H1 (cell line): ENCODE results near the gene P2RY8. TPM values are rescaled to one million over a fixed set of nuclear protein-coding genes. Genes with fewer than 3 reads are reported as not detected.
"Not testable (repeated sequence)": the region's sequence is repeated elsewhere in the genome, so short reads cannot be mapped to it uniquely, and the experiment has no call there.

Experiments
- CTCF ChIA-PET: fragments of 300-600 bp; sonication (Branson Sonifier 250); formaldehyde crosslinking; loops from one replicate; lab custom pipeline; 2021; ENCODE audit not compliant: partially characterized antibody; lab: Charles Lee
- POLR2A ChIA-PET: fragments of 300-600 bp; sonication (Branson Sonifier 250); formaldehyde crosslinking; loops from one replicate; lab custom pipeline; 2021; ENCODE audit warnings: inconsistent platforms; ENCODE audit not compliant: partially characterized antibody; lab: Charles Lee
- DNase-seq, 2 experiments: peaks; one replicate each; pipeline versions ENCODE4 v3.0.0 to v3.0.0-alpha.2; 2010 to 2022; ENCODE audit warnings: low spot score in 2 of 2, low read depth in 1 of 2, mixed read lengths in 1 of 2
- FAIRE-seq: peaks from 2 replicates; lab custom pipeline; 2011; peaks lifted over from hg19 to GRCh38; lab: Jason Lieb, UNC
- H2AFZ ChIP-seq: 2 replicates; pipeline ENCODE4 v1.8.1; 2012; ENCODE audit warnings: low read length, inconsistent platforms
- H2AK5ac ChIP-seq: 2 replicates; pipeline ENCODE4 v1.6.1; 2013; ENCODE audit warnings: low read depth, low read length
- H2BK120ac ChIP-seq: replicated peaks from 2 replicates; pipeline ENCODE3; 2013; ENCODE audit warnings: low read depth, low read length, inconsistent platforms
- H2BK12ac ChIP-seq: 2 replicates; pipeline ENCODE4 v1.6.1; 2013; ENCODE audit warnings: low read depth, low read length
- H2BK15ac ChIP-seq: 2 replicates; pipeline ENCODE4 v1.6.1; 2013; ENCODE audit warnings: low read length
- H2BK20ac ChIP-seq: 2 replicates; pipeline ENCODE4 v1.6.1; 2013; ENCODE audit warnings: low read length
- H2BK5ac ChIP-seq: 2 replicates; pipeline ENCODE4 v1.6.1; 2013; ENCODE audit warnings: low read depth, low read length
- H3K14ac ChIP-seq: 2 replicates; pipeline ENCODE4 v1.6.1; 2013; ENCODE audit warnings: inconsistent platforms; ENCODE audit not compliant: insufficient read length
- H3K18ac ChIP-seq: 2 replicates; pipeline ENCODE4 v1.6.1; 2013; ENCODE audit warnings: low read length; ENCODE audit errors: extremely low read depth
- H3K23ac ChIP-seq: 2 replicates; pipeline ENCODE4 v1.6.1; 2013; ENCODE audit warnings: inconsistent platforms; ENCODE audit not compliant: insufficient read length
- H3K23me2 ChIP-seq: 2 replicates; pipeline ENCODE4 v1.6.1; 2013; ENCODE audit warnings: low read depth, low read length
- H3K27ac ChIP-seq: 2 replicates; pipeline ENCODE4 v1.6.1; 2011; ENCODE audit warnings: low read depth, low read length, inconsistent platforms
- H3K27me3 ChIP-seq, 4 experiments: replicated peaks in 1 of 4; 1 replicate in 1 of 4; 2 replicates in 3 of 4; pipeline versions ENCODE4 v1.6.1 to v1.8.1; 2011 to 2013; ENCODE audit warnings: low read length in 3 of 4, mild to moderate bottlenecking in 3 of 4, inconsistent platforms in 2 of 4, mixed read lengths in 2 of 4, moderate library complexity in 1 of 4; ENCODE audit not compliant: control insufficient read depth in 3 of 4, insufficient read depth in 3 of 4; ENCODE audit errors: extremely low read depth in 1 of 4
- H3K36me3 ChIP-seq, 4 experiments: 2 replicates each; pipeline versions ENCODE4 v1.6.1 to v1.8.1; 2011 to 2013; ENCODE audit warnings: mild to moderate bottlenecking in 4 of 4, low read length in 3 of 4, moderate library complexity in 2 of 4, control low read depth in 1 of 4, inconsistent platforms in 1 of 4; ENCODE audit not compliant: insufficient read depth in 4 of 4, control insufficient read depth in 2 of 4
- H3K4ac ChIP-seq: replicated peaks from 2 replicates; pipeline ENCODE3; 2013; ENCODE audit warnings: low read length, low read depth, mixed read lengths, inconsistent platforms; ENCODE audit not compliant: insufficient read length
- H3K4me1 ChIP-seq, 4 experiments: replicated peaks in 1 of 4; 1 replicate in 1 of 4; 2 replicates in 3 of 4; pipeline versions ENCODE4 v1.6.1 to v1.8.1; 2011 to 2013; ENCODE audit warnings: low read length in 3 of 4, inconsistent platforms in 2 of 4, mixed read lengths in 1 of 4; ENCODE audit not compliant: insufficient read depth in 4 of 4, control insufficient read depth in 3 of 4
- H3K4me2 ChIP-seq, 2 experiments: 2 replicates each; pipeline versions ENCODE4 v1.6.1 to v1.8.1; 2011 to 2013; ENCODE audit warnings: low read depth in 2 of 2, low read length in 2 of 2, control low read depth in 1 of 2, inconsistent platforms in 1 of 2, mild to moderate bottlenecking in 1 of 2; ENCODE audit not compliant: insufficient read depth in 1 of 2
- H3K4me3 ChIP-seq, 4 experiments: fragments of 200-600, 300-600 bp in 1 of 4; sonication (generic), shearing (Covaris generic), sonication (Bioruptor Twin) in 1 of 4; 2 replicates each; pipeline versions ENCODE4 v1.5.1 to v1.8.1; 2011 to 2016; ENCODE audit warnings: low read length in 4 of 4, low read depth in 3 of 4, control low read depth in 2 of 4, inconsistent platforms in 2 of 4, mild to moderate bottlenecking in 2 of 4, mixed read lengths in 1 of 4, moderate library complexity in 1 of 4; ENCODE audit not compliant: insufficient read depth in 2 of 4; ENCODE audit errors: extremely low read depth in 1 of 4
- H3K56ac ChIP-seq: replicated peaks from 2 replicates; pipeline ENCODE3; 2013; ENCODE audit warnings: low read depth, mild to moderate bottlenecking, mixed read lengths, low read length, inconsistent platforms; ENCODE audit not compliant: insufficient read length
- H3K79me1 ChIP-seq: 2 replicates; pipeline ENCODE4 v1.6.1; 2013; ENCODE audit warnings: low read depth, low read length, control low read depth
- H3K79me2 ChIP-seq, 2 experiments: 2 replicates each; pipeline versions ENCODE4 v1.6.1 to v1.8.1; 2012 to 2013; ENCODE audit warnings: low read length in 2 of 2, mild to moderate bottlenecking in 2 of 2, inconsistent platforms in 1 of 2; ENCODE audit not compliant: insufficient read depth in 2 of 2, control insufficient read depth in 1 of 2
- H3K9ac ChIP-seq, 4 experiments: replicated peaks in 1 of 4; 1 replicate in 1 of 4; 2 replicates in 3 of 4; pipeline versions ENCODE4 v1.6.1 to v1.8.1; 2011 to 2013; ENCODE audit warnings: low read depth in 3 of 4, low read length in 3 of 4, control low read depth in 2 of 4, mild to moderate bottlenecking in 2 of 4, moderate library complexity in 2 of 4, inconsistent platforms in 1 of 4; ENCODE audit errors: extremely low read depth in 1 of 4
- H3K9me3 ChIP-seq, 2 experiments: 2 replicates each; pipeline versions ENCODE4 v1.6.1 to v1.8.1; 2012 to 2013; ENCODE audit warnings: mild to moderate bottlenecking in 2 of 2, moderate library complexity in 2 of 2, control low read depth in 1 of 2, inconsistent platforms in 1 of 2, low read depth in 1 of 2, low read length in 1 of 2, mixed read lengths in 1 of 2; ENCODE audit not compliant: insufficient read depth in 2 of 2
- H4K20me1 ChIP-seq, 2 experiments: replicated peaks in 1 of 2; 2 replicates each; pipeline versions ENCODE3 to v1.8.1; 2011 to 2013; ENCODE audit warnings: inconsistent platforms in 2 of 2, low read length in 2 of 2, mild to moderate bottlenecking in 1 of 2; ENCODE audit not compliant: insufficient read depth in 2 of 2, control insufficient read depth in 1 of 2
- H4K5ac ChIP-seq: 2 replicates; pipeline ENCODE4 v1.6.1; 2013; ENCODE audit warnings: low read length, low read depth, mixed read lengths, inconsistent platforms; ENCODE audit not compliant: insufficient read length
- H4K8ac ChIP-seq: 2 replicates; pipeline ENCODE4 v1.8.0; 2013; ENCODE audit warnings: mild to moderate bottlenecking, moderate library complexity, low read length, inconsistent platforms; ENCODE audit not compliant: insufficient read depth; ENCODE audit errors: extremely low read depth
- H4K91ac ChIP-seq: replicated peaks from 2 replicates; pipeline ENCODE3; 2013; ENCODE audit warnings: low read length, mixed read lengths, inconsistent platforms; ENCODE audit not compliant: insufficient read length
- BRCA1 ChIP-seq: IDR thresholded peaks from 2 replicates; pipeline ENCODE4 v1.6.1; 2012; ENCODE audit warnings: low read depth, low read length, improper control_type of control experiment
- CTBP2 ChIP-seq: IDR thresholded peaks from 2 replicates; pipeline ENCODE4 v1.7.0; 2011; ENCODE audit warnings: borderline replicate concordance, mild to moderate bottlenecking, moderate library complexity, mixed read lengths, low read length; ENCODE audit not compliant: insufficient read depth, insufficient read length
- HDAC6 ChIP-seq: IDR thresholded peaks from one replicate; pipeline ENCODE4 v1.7.1; 2012; ENCODE audit warnings: low read depth, mild to moderate bottlenecking, inconsistent platforms, low read length, moderate library complexity
- KDM4A ChIP-seq: IDR thresholded peaks from one replicate; pipeline ENCODE4 v1.7.1; 2012; ENCODE audit warnings: low read depth, mild to moderate bottlenecking, moderate library complexity, low read length, inconsistent platforms; ENCODE audit not compliant: severe bottlenecking
- KDM5A ChIP-seq: fragments of 200-600 bp; IDR thresholded peaks from 2 replicates; pipeline ENCODE4 v1.7.1; 2012; ENCODE audit warnings: mild to moderate bottlenecking, low read length, inconsistent platforms, mixed read lengths
- POLR2A ChIP-seq, 2 experiments: IDR thresholded peaks; 1 replicate in 1 of 2; 2 replicates in 1 of 2; pipeline ENCODE4 v1.6.1; 2011; ENCODE audit warnings: low read depth in 2 of 2, low read length in 2 of 2, mild to moderate bottlenecking in 2 of 2; ENCODE audit errors: control extremely low read depth in 1 of 2
- RAD21 ChIP-seq, 2 experiments: IDR thresholded peaks in 1 of 2; conservative IDR thresholded peaks in 1 of 2; 2 replicates each; pipeline ENCODE4 v1.6.1; 2011; ENCODE audit warnings: low read depth in 2 of 2, low read length in 2 of 2, improper control_type of control experiment in 1 of 2, inconsistent platforms in 1 of 2, mild to moderate bottlenecking in 1 of 2, moderate library complexity in 1 of 2
- RBBP5 ChIP-seq: IDR thresholded peaks from 2 replicates; pipeline ENCODE4 v1.7.1; 2012; ENCODE audit warnings: low read depth, mild to moderate bottlenecking, inconsistent platforms, low read length, moderate library complexity, borderline replicate concordance
- RFX5 ChIP-seq: IDR thresholded peaks from 2 replicates; pipeline ENCODE4 v1.6.1; 2011; ENCODE audit warnings: low read depth, low read length, improper control_type of control experiment, borderline replicate concordance
- TCF12 ChIP-seq: IDR thresholded peaks from 2 replicates; pipeline ENCODE4 v1.6.1; 2011; ENCODE audit warnings: low read depth, mild to moderate bottlenecking, low read length
- polyA plus RNA-seq, 7 experiments: library from polyadenylated mRNA; depleted of rRNA in 3 of 7; stranded (reverse) in 5 of 7; unstranded in 2 of 7; fragments of >200 nt in 5 of 7; fragments of 200-250 nt in 2 of 7; gene quantifications; 1 replicate in 5 of 7; 2 replicates in 1 of 7; 4 replicates in 1 of 7; pipeline versions ENCODE4 v1.2.1 to v1.2.3, GENCODE V29; 2011 to 2013; ENCODE audit warnings: missing spikeins in 2 of 7, mixed read lengths in 2 of 7
- total RNA-seq: library from RNA; stranded (reverse); fragmentation: NEBNext Ultra II Directional; extraction: Animal tissue kit (Norgen Biotek cat#: 25700); gene quantifications from 2 replicates; pipeline ENCODE4 v1.2.1, GENCODE V29; 2021

P2RY8 gene
- total and polyA plus RNA-seq, 2 of the 8 experiments (the other 6 are each of a cell fraction or from before 2014, with no cell fraction given) = 0.09 to 0.15 TPM

DNA sequence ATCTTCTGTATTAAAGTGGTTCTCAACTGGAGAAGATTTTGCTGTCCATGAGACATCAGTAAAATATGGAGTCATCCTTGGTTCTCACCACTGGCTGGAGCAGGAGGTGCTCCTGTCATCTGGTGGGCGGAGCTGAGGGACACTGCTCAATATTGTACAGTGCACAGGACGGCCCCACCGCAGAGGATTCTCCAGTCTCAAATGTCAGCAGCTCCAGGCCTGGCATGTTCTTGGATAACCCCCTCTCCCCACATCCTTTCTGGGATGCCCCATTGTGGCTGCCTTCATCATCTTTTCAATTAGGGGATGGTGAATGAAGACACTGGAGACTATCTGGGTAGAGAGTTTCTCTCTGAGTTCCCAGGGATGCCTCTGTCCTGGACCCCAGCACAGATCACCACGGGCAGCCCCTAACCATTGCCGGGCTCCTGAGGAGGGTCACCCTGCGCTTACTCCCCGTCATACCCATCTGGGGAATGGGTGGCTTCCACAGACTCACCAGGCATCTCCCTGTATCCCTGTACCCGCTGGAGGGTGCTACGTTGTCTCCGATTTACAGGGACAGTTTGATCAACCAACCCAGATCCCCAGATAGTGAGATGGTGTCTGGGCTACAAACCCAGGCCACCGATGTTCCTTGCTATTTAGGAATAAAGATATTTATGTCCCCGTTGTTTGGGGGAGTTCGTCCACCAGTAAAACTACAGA, 21.9 kb upstream of the P2RY8 start (continued):
- TF ChIP-seq CTBP2 (no peak), HDAC6 (no peak), RAD21 (IDR thresholded peaks at IDR 0.05 in 1 of 2, conservative IDR thresholded peaks at IDR 0.05 in 1 of 2; ENCODE audit: low read depth in 2 of 2, low read length in 2 of 2) (no peak), BRCA1 (no peak), RFX5 (no peak), KDM5A (no peak), KDM4A (no peak), RBBP5 (no peak), POLR2A (IDR thresholded peaks at IDR 0.05; ENCODE audit: control extremely low read depth in 1 of 2, low read depth in 2 of 2, low read length in 2 of 2) (no peak), TCF12 (no peak)

DNA sequence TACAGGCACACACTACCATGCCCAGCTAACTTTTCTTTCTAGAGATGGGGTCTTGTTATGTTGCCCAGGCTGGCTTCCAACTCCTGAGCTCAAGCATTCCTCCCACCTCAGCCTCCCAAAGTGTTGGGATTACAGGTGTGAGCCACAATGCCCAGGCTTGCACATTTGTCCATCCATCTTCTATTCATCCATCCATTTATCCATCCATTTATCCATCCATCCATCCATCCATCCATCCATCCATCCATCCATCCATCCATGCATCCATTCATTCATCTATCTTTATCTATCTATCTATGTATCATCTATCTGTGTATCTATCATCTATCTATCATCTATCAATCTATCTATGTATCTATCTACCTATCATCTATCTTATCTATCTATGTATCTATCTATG, 20.5 kb upstream of the P2RY8 start:
- CTCF ChIA-PET = not testable (repeated sequence)

More for the DNA sequence above, 20.5 kb upstream of the P2RY8 start:
- H3K36me3 ChIP-seq, H3K4ac ChIP-seq, H3K79me2 ChIP-seq, H3K14ac ChIP-seq, POLR2A ChIA-PET, H3K9me3 ChIP-seq, H3K23me2 ChIP-seq, H4K8ac ChIP-seq, H2BK12ac ChIP-seq, H2BK20ac ChIP-seq, H3K79me1 ChIP-seq, H3K23ac ChIP-seq, H3K4me1 ChIP-seq, H3K27me3 ChIP-seq, H2BK15ac ChIP-seq, H3K4me2 ChIP-seq, H2AK5ac ChIP-seq, H2BK120ac ChIP-seq, H4K20me1 ChIP-seq, H3K4me3 ChIP-seq, H3K18ac ChIP-seq, H3K56ac ChIP-seq, H2BK5ac ChIP-seq, H3K27ac ChIP-seq, H2AFZ ChIP-seq, H4K5ac ChIP-seq, FAIRE-seq, H4K91ac ChIP-seq, H3K9ac ChIP-seq: not testable (repeated sequence)
- peak in 1 of 2 experiments; percentile 13 for DNase-seq
